NT2/D1 (cell line): ENCODE measurements around the gene GDPD3.

Source experiments
- DNase-seq: peaks from one replicate; pipeline ENCODE4 v3.0.0-alpha.2; 2011; ENCODE audit warnings: low read depth, low spot score
- H3K27me3 ChIP-seq: 2 replicates; pipeline ENCODE4 v1.6.0; 2011; ENCODE audit warnings: mild to moderate bottlenecking; ENCODE audit not compliant: insufficient read length, insufficient read depth
- H3K36me3 ChIP-seq: 2 replicates; pipeline ENCODE4 v1.6.1; 2011; ENCODE audit warnings: mild to moderate bottlenecking, low read length, mixed read lengths; ENCODE audit not compliant: insufficient read depth, insufficient read length
- H3K4me1 ChIP-seq: 2 replicates; pipeline ENCODE4 v1.5.1; 2011; ENCODE audit not compliant: insufficient read depth, insufficient read length
- H3K4me3 ChIP-seq: 2 replicates; pipeline ENCODE4 v1.5.1; 2011; ENCODE audit warnings: low read depth; ENCODE audit not compliant: insufficient read length
- H3K9ac ChIP-seq: 2 replicates; pipeline ENCODE4 v1.6.0; 2011; ENCODE audit warnings: low read depth; ENCODE audit not compliant: insufficient read length
- H3K9me3 ChIP-seq: 2 replicates; pipeline ENCODE4 v1.5.1; 2011; ENCODE audit warnings: mild to moderate bottlenecking, low read length; ENCODE audit not compliant: insufficient read depth
- SUZ12 ChIP-seq: IDR thresholded peaks from 2 replicates; pipeline ENCODE4 v1.6.1; 2011; ENCODE audit not compliant: insufficient read length, insufficient read depth; ENCODE audit errors: extremely low read depth
- YY1 ChIP-seq: IDR thresholded peaks from 2 replicates; pipeline ENCODE4 v1.6.1; 2011; ENCODE audit not compliant: insufficient read length, insufficient read depth
- ZNF274 ChIP-seq: IDR thresholded peaks from 2 replicates; pipeline ENCODE4 v1.6.1; 2011; ENCODE audit warnings: mild to moderate bottlenecking, low read depth, low read length

Gene GDPD3

DNA sequence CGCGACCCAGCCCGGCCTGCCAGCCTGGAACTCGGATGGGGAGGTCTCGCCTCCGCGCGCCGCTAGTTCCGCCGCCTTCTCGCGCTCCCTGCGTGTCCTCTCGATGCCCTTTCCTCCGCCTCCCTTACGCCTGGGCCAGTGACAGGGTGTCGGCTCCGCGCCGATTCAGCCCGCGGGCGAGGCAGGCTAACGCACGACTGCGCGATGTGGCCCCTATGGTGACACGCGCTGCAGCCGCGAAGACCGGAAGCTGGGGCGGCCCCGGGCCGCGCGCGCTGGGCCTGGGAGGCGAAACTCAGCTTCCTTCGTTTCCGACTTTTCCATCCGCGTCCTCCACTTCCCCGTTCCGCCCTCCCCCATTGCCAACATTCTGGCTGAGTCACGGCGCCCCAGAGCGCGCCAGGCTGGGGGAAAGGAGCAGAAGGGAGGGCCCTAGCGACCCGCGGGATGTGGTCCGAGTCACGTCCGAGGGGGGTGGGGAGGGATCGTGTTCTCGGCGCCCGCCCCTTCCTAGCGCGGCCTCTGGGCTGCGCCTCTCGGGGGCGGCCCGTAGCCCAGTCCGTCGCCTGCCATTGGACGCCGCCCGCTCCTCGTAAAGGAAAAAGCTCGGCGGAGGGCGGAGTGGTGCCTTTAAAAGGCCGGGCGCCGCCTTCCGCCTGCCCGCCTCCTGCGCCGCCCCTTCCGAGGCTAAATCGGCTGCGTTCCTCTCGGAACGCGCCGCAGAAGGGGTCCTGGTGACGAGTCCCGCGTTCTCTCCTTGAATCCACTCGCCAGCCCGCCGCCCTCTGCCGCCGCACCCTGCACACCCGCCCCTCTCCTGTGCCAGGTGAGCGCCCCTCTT lies 48.0 kb downstream of the GDPD3 start, which contains the start of gene ALDOA:
Gene ALDOA (plus strand): TSS at position 659 of the 841 bp plus-strand sequence. CDS start 1,138 bp downstream, outside the sequence.
- H3K9ac ChIP-seq = peak within 1 kb of the TSS; percentile 99
- no peaks in the 10 kb centered on the region for H3K27me3 ChIP-seq
- peaks cover 45% of the 10 kb centered on the region for H3K36me3 ChIP-seq
- no peak for TF ChIP-seq YY1
- no peak for TF ChIP-seq SUZ12
- TF ChIP-seq ZNF274 = no peak
- peak within 1 kb of the TSS; percentile 98 for H3K4me3 ChIP-seq
- H3K4me1 ChIP-seq = peaks cover 38% of the 10 kb centered on the region
- peak; percentile 96 for DNase-seq
- H3K9me3 ChIP-seq = no peaks in the 10 kb centered on the region

GRCh38 chr16:30064729-30065101 lies 48.6 kb downstream of the GDPD3 start:
- Histone ChIP-seq H3K36me3 (peaks cover 39% of the 10 kb centered on the region), H3K4me1 (peaks cover 34% of the 10 kb centered on the region)
- no peak for DNase-seq

GRCh38 chr16:30063893-30064728 lies 49.2 kb downstream of the GDPD3 start:
- Histone ChIP-seq H3K9ac (peak overlapping the region; percentile 99), H3K4me3 (peak overlapping the region; percentile 92), H3K9me3 (no peaks in the 10 kb centered on the region), H3K4me1 (peaks cover 28% of the 10 kb centered on the region), H3K27me3 (no peaks in the 10 kb centered on the region), H3K36me3 (peaks cover 36% of the 10 kb centered on the region)
- no peak for DNase-seq
- TF ChIP-seq SUZ12 (no peak), ZNF274 (no peak), YY1 (no peak)

More at GRCh38 chr16:30064729-30065101, 48.6 kb downstream of the GDPD3 start:
- TF ChIP-seq SUZ12 = no peak
- Histone ChIP-seq H3K27me3 (no peaks in the 10 kb centered on the region), H3K9me3 (no peaks in the 10 kb centered on the region), H3K4me3 (peak overlapping the region; percentile 92), H3K9ac (peak overlapping the region; percentile 99)

GRCh38 chr16:30063278-30063892 lies 50.0 kb downstream of the GDPD3 start:
- TF ChIP-seq ZNF274 (no peak), SUZ12 (no peak), YY1 (no peak)
- Histone ChIP-seq H3K27me3 (no peaks in the 10 kb centered on the region), H3K9me3 (no peaks in the 10 kb centered on the region), H3K9ac (peak overlapping the region; percentile 99), H3K4me3 (peak overlapping the region; percentile 92), H3K4me1 (peaks cover 21% of the 10 kb centered on the region), H3K36me3 (peaks cover 34% of the 10 kb centered on the region)
- no peak for DNase-seq

DNA sequence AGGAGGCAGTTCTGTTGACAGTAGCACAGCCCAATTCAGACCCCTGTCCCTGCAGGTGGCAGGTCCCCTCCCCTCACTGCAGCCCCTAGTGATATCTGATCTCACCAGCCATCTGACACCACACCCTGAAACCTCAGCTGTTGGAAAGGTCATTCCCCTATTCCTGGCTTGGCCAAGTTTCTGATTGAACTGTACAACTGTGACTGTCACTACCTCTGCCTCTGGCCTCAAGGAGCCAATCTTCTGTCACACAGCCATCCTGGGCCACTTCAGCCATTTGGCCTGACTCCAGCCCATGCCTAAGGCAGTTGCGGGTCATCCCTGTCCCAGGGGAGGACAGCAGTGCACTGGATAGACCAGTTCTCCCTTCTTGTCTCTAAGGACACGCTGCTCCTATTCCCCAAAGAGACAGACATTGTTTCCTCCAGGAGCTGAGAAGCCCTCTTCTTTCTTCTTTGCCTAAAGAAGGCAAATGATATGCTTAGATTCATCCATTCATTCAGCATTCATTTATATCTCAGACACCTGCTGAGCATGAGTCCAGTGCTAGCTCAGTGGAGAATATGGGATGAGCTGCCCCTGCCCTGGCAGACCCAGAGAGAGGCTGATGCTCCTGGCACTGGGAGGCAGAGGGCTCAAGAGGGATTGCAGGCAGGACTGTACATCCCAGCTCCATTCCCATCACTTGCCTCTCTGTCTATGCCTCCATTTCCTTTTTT lies 52.3 kb downstream of the GDPD3 start:
- no peak for DNase-seq
- no peaks in the 10 kb centered on the region for H3K27me3 ChIP-seq
- H3K4me1 ChIP-seq = peaks cover 10% of the 10 kb centered on the region
- H3K9ac ChIP-seq = peak overlapping the region; percentile 14
- peaks cover 14% of the 10 kb centered on the region for H3K36me3 ChIP-seq
- TF ChIP-seq YY1 = no peak
- no peak for TF ChIP-seq SUZ12
- TF ChIP-seq ZNF274 = no peak
- no peaks in the 10 kb centered on the region for H3K9me3 ChIP-seq
- no peak overlapping the region for H3K4me3 ChIP-seq

DNA sequence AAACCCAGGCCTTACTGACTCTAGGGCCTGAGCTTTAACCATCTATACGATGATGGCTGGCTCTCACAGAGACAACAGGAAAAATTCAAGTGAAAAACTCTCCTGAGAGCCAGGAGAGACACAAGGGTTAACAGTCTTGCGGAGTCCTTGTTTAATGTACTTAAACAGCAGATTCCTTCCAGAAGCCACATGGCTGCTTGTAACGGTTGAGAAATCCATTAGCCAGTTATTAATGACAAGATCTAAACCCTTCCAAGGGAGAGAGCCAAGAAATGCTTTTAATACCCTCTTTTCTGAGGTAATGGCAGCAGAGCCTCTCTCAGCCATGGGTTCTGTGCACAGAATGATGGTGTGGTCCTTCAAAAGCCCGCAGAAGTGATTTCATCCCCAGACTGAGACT lies 53.0 kb downstream of the GDPD3 start:
- H3K9ac ChIP-seq = no peak overlapping the region
- H3K27me3 ChIP-seq = no peaks in the 10 kb centered on the region
- no peak for TF ChIP-seq SUZ12
- TF ChIP-seq ZNF274 = no peak
- no peak for TF ChIP-seq YY1
- H3K4me1 ChIP-seq = peaks cover 10% of the 10 kb centered on the region
- no peaks in the 10 kb centered on the region for H3K9me3 ChIP-seq
- H3K4me3 ChIP-seq = no peak overlapping the region
- DNase-seq = no peak
- peaks cover 11% of the 10 kb centered on the region for H3K36me3 ChIP-seq
